CD4-positive, alpha-beta memory T cell (primary cell): ENCODE results near the gene MXI1. TPM values are rescaled to one million over a fixed set of nuclear protein-coding genes. Genes with fewer than 3 reads are reported as not detected.

Experiments used
- CTCF ChIA-PET: fragments of 350-600 bp; sonication (Branson Sonifier 250); formaldehyde crosslinking; loops from one replicate; lab custom pipeline; 2021; ENCODE audit warnings: inconsistent platforms; ENCODE audit not compliant: partially characterized antibody; lab: Charles Lee
- POLR2A ChIA-PET: fragments of 350-600 bp; sonication (Branson Sonifier 250); formaldehyde crosslinking; loops from one replicate; lab custom pipeline; 2021; ENCODE audit not compliant: partially characterized antibody; lab: Charles Lee
- DNase-seq, 5 donors: peaks; one replicate each; pipeline versions ENCODE4 v3.0.0 to v3.0.0-alpha.2; 2020 to 2022; ENCODE audit warnings: mixed read lengths in 1 of 5
- H3K27ac ChIP-seq: one replicate; pipeline ENCODE4 v1.7.0; 2013; ENCODE audit warnings: low read depth, low read length
- H3K27me3 ChIP-seq: 2 replicates; pipeline ENCODE4 v1.7.0; 2013; ENCODE audit warnings: mild to moderate bottlenecking, low read length, moderate library complexity; ENCODE audit not compliant: insufficient read depth
- H3K36me3 ChIP-seq: 2 replicates; pipeline ENCODE4 v1.7.0; 2013; ENCODE audit warnings: mild to moderate bottlenecking, low read length, moderate library complexity; ENCODE audit not compliant: insufficient read depth
- H3K4me1 ChIP-seq: 2 replicates; pipeline ENCODE4 v1.7.0; 2013; ENCODE audit warnings: mild to moderate bottlenecking, low read length, moderate library complexity; ENCODE audit not compliant: insufficient read depth
- H3K4me3 ChIP-seq, 2 donors: one replicate each; pipeline ENCODE4 v1.7.0; 2013; ENCODE audit warnings: low read length in 2 of 2, mild to moderate bottlenecking in 1 of 2
- H3K9me3 ChIP-seq, 2 donors: one replicate each; pipeline ENCODE4 v1.7.0; 2013; ENCODE audit warnings: low read length in 2 of 2, control low read depth in 1 of 2; ENCODE audit not compliant: control insufficient read depth in 1 of 2
- H3K27ac Mint-ChIP-seq, 7 donors: one replicate each; pipeline ENCODE4 v1.8.0; 2020 to 2021; ENCODE audit warnings: mixed read lengths in 7 of 7, mild to moderate bottlenecking in 6 of 7, inconsistent platforms in 3 of 7, moderate library complexity in 3 of 7
- H3K27me3 Mint-ChIP-seq, 2 donors: one replicate each; pipeline ENCODE4 v1.8.0; 2020 to 2021; ENCODE audit warnings: mixed read lengths in 2 of 2
- H3K36me3 Mint-ChIP-seq, 2 donors: one replicate each; pipeline ENCODE4 v1.8.0; 2020 to 2021; ENCODE audit warnings: mixed read lengths in 2 of 2, inconsistent platforms in 1 of 2, mild to moderate bottlenecking in 1 of 2
- H3K4me1 Mint-ChIP-seq, 4 donors: one replicate each; pipeline ENCODE4 v1.8.0; 2020 to 2021; ENCODE audit warnings: mixed read lengths in 4 of 4, mild to moderate bottlenecking in 1 of 4
- H3K4me3 Mint-ChIP-seq, 8 donors: one replicate each; pipeline ENCODE4 v1.8.0; 2020 to 2021; ENCODE audit warnings: mixed read lengths in 8 of 8, mild to moderate bottlenecking in 7 of 8, moderate library complexity in 6 of 8, inconsistent platforms in 3 of 8
- H3K9me3 Mint-ChIP-seq, 8 donors: one replicate each; pipeline ENCODE4 v1.8.0; 2020 to 2021; ENCODE audit warnings: mixed read lengths in 8 of 8, mild to moderate bottlenecking in 5 of 8, inconsistent platforms in 3 of 8, moderate library complexity in 1 of 8
- intact Hi-C: fragments of 100-400 bp; cut with micrococcal nuclease; formaldehyde crosslinking; loops from one replicate; pipeline ENCODE4 v1.15.1; 2023
- polyA plus RNA-seq, 2 donors: library from polyadenylated mRNA; unstranded; fragments of 300-500 nt; fragmentation: Illumina TruSeq; gene quantifications; one replicate each; pipeline ENCODE4 v1.2.3, GENCODE V29; 2021
- total RNA-seq, 2 experiments: library from RNA; stranded (reverse); gene quantifications; one replicate each; pipeline ENCODE4 v1.2.3, GENCODE V29; 2021

Gene MXI1
- total and polyA plus RNA-seq, 4 experiments from 2014 or later = 32.1 to 56.6 (median 52.1) TPM

DNA sequence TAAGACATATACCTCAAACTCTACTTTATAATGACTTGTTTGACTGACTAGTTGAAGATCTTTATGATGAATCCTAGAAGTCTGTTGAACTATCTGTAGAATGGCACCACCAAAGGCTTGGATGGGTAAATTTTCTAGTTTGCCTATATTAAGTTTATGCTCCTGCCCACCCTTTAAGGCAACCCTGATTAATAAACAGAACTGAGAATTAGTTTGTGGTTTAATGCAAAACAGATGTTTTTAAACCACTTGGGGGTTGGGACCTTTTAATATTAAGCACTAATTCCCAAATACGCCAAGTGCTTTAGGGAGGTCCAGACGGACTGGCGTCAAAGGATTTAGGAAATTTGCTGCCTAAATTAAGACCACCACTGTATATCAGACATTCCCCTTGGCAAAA lies 76.9 kb downstream of the MXI1 start:
- Histone ChIP-seq H3K36me3 (peaks cover 33% of the 10 kb centered on the region), H3K27ac (no peak overlapping the region), H3K4me3 (no peak overlapping the region), H3K9me3 (no peaks in the 10 kb centered on the region), H3K27me3 (no peaks in the 10 kb centered on the region), H3K4me1 (peaks cover 2% of the 10 kb centered on the region)
- peaks cover 3 to 15% (median 7%) of the 10 kb centered on the region in 4 donors for H3K4me1 Mint-ChIP-seq
- H3K9me3 Mint-ChIP-seq = no peaks in the 10 kb centered on the region
- peaks cover 14 to 53% of the 10 kb centered on the region in 2 donors for H3K36me3 Mint-ChIP-seq
- no peak for DNase-seq
- no peaks in the 10 kb centered on the region for H3K27me3 Mint-ChIP-seq
- ChIA-PET POLR2A (no interaction called here), CTCF (interaction anchor here (0.9 to 3.0 kb wide), 4 partner anchors 9 to 146 kb away, joined by 3 to 18 read pairs (median 6); partner anchors contain the start of gene SMNDC1)
- intact Hi-C loops = no loop called here
- no peak overlapping the region for H3K4me3 Mint-ChIP-seq
- H3K27ac Mint-ChIP-seq = no peak overlapping the region

- H3K36me3 Mint-ChIP-seq = peaks cover 11 to 59% of the 10 kb centered on the region in 2 donors
- H3K9me3 Mint-ChIP-seq = no peaks in the 10 kb centered on the region
- DNase-seq = no peak
- intact Hi-C loops = no loop called here
- Histone ChIP-seq H3K27ac (no peak overlapping the region), H3K4me3 (no peak overlapping the region), H3K36me3 (peaks cover 30% of the 10 kb centered on the region), H3K4me1 (no peaks in the 10 kb centered on the region), H3K9me3 (no peaks in the 10 kb centered on the region), H3K27me3 (no peaks in the 10 kb centered on the region)
- CTCF ChIA-PET = interaction anchor here (0.7 to 2.6 kb wide), 6 partner anchors 19 to 261 kb away, joined by 3 to 10 read pairs (median 6); partner anchors contain the start of gene SMNDC1
- no peak overlapping the region for H3K27ac Mint-ChIP-seq
- no peaks in the 10 kb centered on the region for H3K27me3 Mint-ChIP-seq
- POLR2A ChIA-PET = interaction anchor here (0.7 kb wide), 2 partner anchors 76 to 402 kb away, joined by 3 to 4 read pairs; no protein-coding TSS in a partner anchor
- H3K4me1 Mint-ChIP-seq = peaks cover 1 to 13% (median 4%) of the 10 kb centered on the region in 4 donors
- H3K4me3 Mint-ChIP-seq = no peak overlapping the region
Observed at GRCh38 chr10:110285501-110285900, 78.1 kb downstream of the MXI1 start.

GRCh38 chr10:110286841-110287240 lies 79.4 kb downstream of the MXI1 start:
- Histone ChIP-seq H3K4me3 (no peak overlapping the region), H3K36me3 (peaks cover 37% of the 10 kb centered on the region), H3K27ac (no peak overlapping the region), H3K4me1 (no peaks in the 10 kb centered on the region), H3K9me3 (no peaks in the 10 kb centered on the region), H3K27me3 (no peaks in the 10 kb centered on the region)
- peak overlapping the region in 5 of 7 donors; percentile 5 to 42 (median 29) for H3K27ac Mint-ChIP-seq
- peaks cover 12 to 60% of the 10 kb centered on the region in 2 donors for H3K36me3 Mint-ChIP-seq
- ChIA-PET CTCF (interaction anchor here (0.6 to 1.1 kb wide), 2 partner anchors 148 to 403 kb away, joined by 3 read pairs; no protein-coding TSS in a partner anchor), POLR2A (no interaction called here)
- intact Hi-C loops = no loop called here
- DNase-seq = no peak
- no peaks in the 10 kb centered on the region for H3K27me3 Mint-ChIP-seq
- H3K4me1 Mint-ChIP-seq = peaks cover 0 to 7% (median 4%) of the 10 kb centered on the region in 4 donors
- no peak overlapping the region for H3K4me3 Mint-ChIP-seq
- no peaks in the 10 kb centered on the region for H3K9me3 Mint-ChIP-seq

GRCh38 chr10:110296966-110297365 lies 89.6 kb downstream of the MXI1 start:
- intact Hi-C loops = no loop called here
- no peak for DNase-seq
- H3K4me1 Mint-ChIP-seq = peaks cover 25 to 38% (median 34%) of the 10 kb centered on the region in 4 donors
- ChIA-PET CTCF (interaction anchor here (1.1 to 1.8 kb wide), 5 partner anchors 18 to 318 kb away, joined by 3 to 7 read pairs (median 4); no protein-coding TSS in a partner anchor), POLR2A (interaction anchor here (1.0 to 1.6 kb wide), 3 partner anchors 8 to 200 kb away, joined by 3 to 6 read pairs (median 4); partner anchors contain the start of gene SMNDC1)
- peaks cover 34% of the 10 kb centered on the region for H3K4me1 ChIP-seq
- no peaks in the 10 kb centered on the region for H3K27me3 Mint-ChIP-seq
- H3K4me3 Mint-ChIP-seq = no peak overlapping the region
- no peak overlapping the region for H3K4me3 ChIP-seq
- H3K9me3 ChIP-seq = no peaks in the 10 kb centered on the region
- H3K36me3 ChIP-seq = peaks cover 79% of the 10 kb centered on the region
- peaks cover 48 to 87% of the 10 kb centered on the region in 2 donors for H3K36me3 Mint-ChIP-seq
- H3K27ac Mint-ChIP-seq = peak overlapping the region in 2 of 7 donors; percentile 0 to 30
- H3K27me3 ChIP-seq = no peaks in the 10 kb centered on the region
- no peak overlapping the region for H3K27ac ChIP-seq
- peaks cover 0 to 4% (median 0%) of the 10 kb centered on the region in 8 donors for H3K9me3 Mint-ChIP-seq

DNA sequence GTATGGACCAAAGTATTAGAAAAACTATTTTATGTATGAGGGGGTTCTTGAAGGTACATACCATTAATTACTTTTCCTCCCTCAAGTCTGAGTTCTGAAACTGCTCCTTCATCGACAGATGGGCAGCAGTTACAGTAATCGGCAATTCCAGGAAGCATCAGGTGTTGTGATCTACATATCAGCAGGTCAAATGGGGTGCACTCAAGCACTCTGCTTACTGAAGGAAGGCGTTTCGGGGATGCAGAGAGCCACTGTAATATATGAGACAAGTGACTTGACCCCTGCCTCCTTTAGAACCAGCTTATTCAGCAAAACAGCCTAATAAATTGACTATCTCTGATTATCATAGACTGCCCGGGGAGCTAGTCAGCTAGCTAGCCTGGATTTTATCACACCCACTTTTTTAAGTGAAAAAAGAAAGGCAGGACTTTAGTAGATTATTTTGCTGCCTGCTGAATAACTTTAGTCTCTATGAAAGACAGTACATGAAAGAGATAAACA lies 93.1 kb downstream of the MXI1 start:
- H3K4me3 ChIP-seq = no peak overlapping the region
- H3K36me3 Mint-ChIP-seq = peaks cover 34 to 77% of the 10 kb centered on the region in 2 donors
- POLR2A ChIA-PET = interaction anchor here (1.9 kb wide), 1 partner anchor 90 kb away, joined by 4 read pairs; no protein-coding TSS in a partner anchor
- intact Hi-C loops = loop anchor here (10.0 kb wide), 1 partner anchor 296 kb away; the partner anchor contains the start of gene ADD3
- H3K9me3 Mint-ChIP-seq = peaks cover 0 to 3% (median 0%) of the 10 kb centered on the region in 8 donors
- no peaks in the 10 kb centered on the region for H3K27me3 Mint-ChIP-seq
- peaks cover 35 to 65% (median 59%) of the 10 kb centered on the region in 4 donors for H3K4me1 Mint-ChIP-seq
- H3K4me1 ChIP-seq = peaks cover 57% of the 10 kb centered on the region
- no peak overlapping the region for H3K27ac ChIP-seq
- DNase-seq = no peak
- H3K4me3 Mint-ChIP-seq = peak overlapping the region in 5 of 8 donors; percentile 4 to 52 (median 17)
- no peaks in the 10 kb centered on the region for H3K27me3 ChIP-seq
- H3K9me3 ChIP-seq = no peaks in the 10 kb centered on the region
- CTCF ChIA-PET = interaction anchor here (1.3 to 1.9 kb wide), 2 partner anchors 26 to 162 kb away, joined by 4 to 6 read pairs; no protein-coding TSS in a partner anchor
- H3K27ac Mint-ChIP-seq = peak overlapping the region in 5 of 7 donors; percentile 26 to 95 (median 73)
- H3K36me3 ChIP-seq = peaks cover 56% of the 10 kb centered on the region

DNA sequence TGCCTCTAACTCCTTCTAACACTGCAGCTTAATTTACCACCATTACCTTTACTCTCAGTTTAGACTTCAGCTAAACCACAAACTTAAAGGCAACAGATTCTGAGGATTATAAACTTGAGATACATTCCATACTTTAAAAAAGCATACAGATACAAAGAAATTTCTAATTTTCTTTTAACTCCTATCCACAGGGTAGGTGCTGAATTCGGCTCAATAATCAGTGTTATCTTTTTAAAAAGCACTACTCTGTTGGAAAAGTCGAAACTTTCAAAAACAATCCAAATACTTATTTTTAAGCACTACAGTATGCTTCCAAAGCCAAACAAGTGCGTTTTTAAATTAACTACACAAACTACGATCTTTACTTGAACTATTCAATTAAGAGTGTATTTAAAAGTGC lies 96.3 kb downstream of the MXI1 start:
- POLR2A ChIA-PET = interaction anchor here (0.8 to 5.4 kb wide), 10 partner anchors 14 to 295 kb away, joined by 3 to 81 read pairs (median 18); partner anchors contain the start of genes DUSP5 and SMC3
- H3K9me3 Mint-ChIP-seq = peaks cover 0 to 3% (median 0%) of the 10 kb centered on the region in 8 donors
- H3K4me3 Mint-ChIP-seq = peak overlapping the region; percentile 90 to 98 (median 93)
- Histone ChIP-seq H3K36me3 (peaks cover 33% of the 10 kb centered on the region), H3K27ac (peak overlapping the region; percentile 81), H3K27me3 (no peaks in the 10 kb centered on the region), H3K4me1 (peaks cover 64% of the 10 kb centered on the region), H3K4me3 (peak overlapping the region; percentile 62 to 64), H3K9me3 (no peaks in the 10 kb centered on the region)
- peak overlapping the region; percentile 86 to 95 (median 91) for H3K27ac Mint-ChIP-seq
- intact Hi-C loops = loop anchor here (2.0 to 10.0 kb wide), 2 partner anchors 299 to 615 kb away; partner anchors contain the start of genes ADD3, BBIP1 and SHOC2
- DNase-seq = no peak
- peaks cover 27 to 66% (median 52%) of the 10 kb centered on the region in 4 donors for H3K4me1 Mint-ChIP-seq
- H3K36me3 Mint-ChIP-seq = peaks cover 15 to 48% of the 10 kb centered on the region in 2 donors
- CTCF ChIA-PET = interaction anchor here (1.6 to 6.1 kb wide), 4 partner anchors 19 to 241 kb away, joined by 5 to 79 read pairs (median 24); partner anchors contain the start of gene MXI1
- no peaks in the 10 kb centered on the region for H3K27me3 Mint-ChIP-seq
